ENCODE data around the gene TENT5C. TPM values are rescaled to one million over a fixed set of nuclear protein-coding genes. Genes with fewer than 3 reads are reported as not detected.

TENT5C gene
- total RNA-seq, 2 experiments from 2014 or later, result 20.7 to 20.8 TPM

- Mint-ChIP-seq H3K27me3 (ENCODE audit: low read depth) (no peaks in the 10 kb centered on the region), H3K36me3 (ENCODE audit: low read depth) (peaks cover 20% of the 10 kb centered on the region), H3K4me3 (peak overlapping the region; percentile 7), H3K27ac (peak overlapping the region; percentile 75), H3K9me3 (ENCODE audit: insufficient read depth) (peaks cover 9% of the 10 kb centered on the region), H3K4me1 (ENCODE audit: low read depth) (peaks cover 97% of the 10 kb centered on the region)
- DNase-seq (no peak), ATAC-seq (no peak)
- POLR2A ChIA-PET, result interaction anchor here (0.6 to 3.9 kb wide), 2 partner anchors 51 to 53 kb away, joined by 3 to 37 read pairs; partner anchors contain the start of gene TENT5C
- CTCF ChIA-PET, result interaction anchor here (0.6 to 8.6 kb wide), 7 partner anchors 10 to 126 kb away, joined by 3 to 65 read pairs (median 10); partner anchors contain the start of gene TENT5C
Observed at GRCh38 chr1:117660271-117660965, 54.6 kb downstream of the TENT5C start.

DNA sequence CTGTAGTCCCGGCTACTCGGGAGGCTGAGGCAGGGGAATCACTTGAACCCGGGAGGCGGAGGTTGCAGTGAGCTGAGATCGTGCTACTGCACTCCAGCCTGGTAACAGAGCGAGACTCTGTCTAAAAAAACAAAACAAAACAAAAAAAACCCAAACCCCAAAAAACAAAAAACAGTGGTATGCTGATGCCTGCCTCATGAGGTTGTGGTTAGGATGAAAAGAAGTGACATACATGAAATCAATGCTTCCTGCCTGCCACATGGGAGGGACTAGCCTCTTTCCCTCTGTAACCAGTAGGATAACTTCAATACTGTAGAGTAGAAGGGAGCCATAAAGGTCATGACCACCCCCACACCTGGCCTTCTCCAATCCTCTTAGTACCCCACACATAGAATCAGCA, 55.2 kb downstream of the TENT5C start:
- ATAC-seq (peak; percentile 43), DNase-seq (peak; percentile 67)
- no peaks in the 10 kb centered on the region for H3K27me3 Mint-ChIP-seq (ENCODE audit: low read depth)
- H3K9me3 Mint-ChIP-seq (ENCODE audit: insufficient read depth), result peaks cover 9% of the 10 kb centered on the region
- CTCF ChIA-PET, result interaction anchor here (0.6 to 8.6 kb wide), 5 partner anchors 10 to 126 kb away, joined by 3 to 65 read pairs (median 4); no protein-coding TSS in a partner anchor
- peak overlapping the region; percentile 7 for H3K4me3 Mint-ChIP-seq
- H3K36me3 Mint-ChIP-seq (ENCODE audit: low read depth), result peaks cover 24% of the 10 kb centered on the region
- peaks cover 97% of the 10 kb centered on the region for H3K4me1 Mint-ChIP-seq (ENCODE audit: low read depth)
- peak overlapping the region; percentile 75 for H3K27ac Mint-ChIP-seq
- POLR2A ChIA-PET, result interaction anchor here (0.6 to 3.9 kb wide), 2 partner anchors 52 to 54 kb away, joined by 3 to 37 read pairs; partner anchors contain the start of gene TENT5C

- H3K4me1 Mint-ChIP-seq (ENCODE audit: low read depth), result peaks cover 93% of the 10 kb centered on the region
- no peak overlapping the region for H3K4me3 Mint-ChIP-seq
- DNase-seq (no peak), ATAC-seq (no peak)
- H3K27ac Mint-ChIP-seq, result no peak overlapping the region
- CTCF ChIA-PET, result interaction anchor here (1.2 to 8.6 kb wide), 4 partner anchors 8 to 128 kb away, joined by 3 to 65 read pairs (median 16); partner anchors contain the start of gene TENT5C
- H3K36me3 Mint-ChIP-seq (ENCODE audit: low read depth), result peaks cover 28% of the 10 kb centered on the region
- POLR2A ChIA-PET, result interaction anchor here (1.0 kb wide), 1 partner anchor 56 kb away, joined by 3 read pairs; no protein-coding TSS in a partner anchor
- peaks cover 9% of the 10 kb centered on the region for H3K9me3 Mint-ChIP-seq (ENCODE audit: insufficient read depth)
- H3K27me3 Mint-ChIP-seq (ENCODE audit: low read depth), result no peaks in the 10 kb centered on the region
Observed at GRCh38 chr1:117662667-117663066, 56.8 kb downstream of the TENT5C start.

DNA sequence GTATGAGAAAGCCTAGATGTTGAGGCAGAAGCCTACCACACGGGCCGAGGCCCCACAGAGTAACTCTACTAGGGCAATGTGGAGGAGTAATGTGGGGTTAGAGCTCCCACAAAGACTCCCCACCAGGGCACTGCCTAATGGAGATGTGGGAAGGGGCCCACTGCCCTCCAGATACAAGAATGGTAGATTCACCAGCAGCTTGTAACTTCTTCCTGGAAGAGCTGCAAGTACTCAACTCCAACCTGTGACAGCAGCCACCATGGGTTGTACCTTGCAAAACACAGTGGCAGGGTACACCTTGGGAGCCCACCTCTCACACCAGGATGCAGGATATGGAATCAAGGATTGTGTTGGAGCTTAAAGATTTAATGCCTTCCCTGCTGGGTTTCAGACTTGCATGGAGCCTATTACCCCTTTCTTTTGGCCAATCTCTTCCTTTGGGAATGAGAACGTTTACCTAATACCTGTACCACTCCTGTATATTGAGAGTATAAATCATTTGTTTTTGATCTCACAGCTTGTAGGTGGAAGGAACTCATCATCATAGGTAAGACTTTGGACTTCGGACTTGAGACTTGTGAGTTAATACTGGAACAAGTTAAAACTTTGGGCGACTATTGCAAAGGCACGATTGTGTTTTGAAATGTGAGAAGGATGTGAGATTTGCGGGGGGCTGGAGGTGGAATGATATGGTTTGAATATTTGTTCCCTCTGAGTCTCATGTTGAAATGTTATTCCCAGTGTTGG, 57.5 kb downstream of the TENT5C start:
- ATAC-seq (no peak), DNase-seq (no peak)
- Mint-ChIP-seq H3K4me1 (ENCODE audit: low read depth) (peaks cover 93% of the 10 kb centered on the region), H3K36me3 (ENCODE audit: low read depth) (peaks cover 33% of the 10 kb centered on the region), H3K27ac (peak overlapping the region; percentile 84), H3K4me3 (peak overlapping the region; percentile 36), H3K27me3 (ENCODE audit: low read depth) (peaks cover 3% of the 10 kb centered on the region), H3K9me3 (ENCODE audit: insufficient read depth) (peaks cover 9% of the 10 kb centered on the region)
- ChIA-PET POLR2A (interaction anchor here (1.0 to 1.3 kb wide), 2 partner anchors 56 to 57 kb away, joined by 3 read pairs; partner anchors contain the start of gene TENT5C), CTCF (interaction anchor here (1.2 to 3.9 kb wide), 4 partner anchors 9 to 130 kb away, joined by 3 to 26 read pairs (median 6); partner anchors contain the start of gene TENT5C)

- Mint-ChIP-seq H3K27ac (peak overlapping the region; percentile 84), H3K36me3 (ENCODE audit: low read depth) (peaks cover 33% of the 10 kb centered on the region), H3K4me1 (ENCODE audit: low read depth) (peaks cover 84% of the 10 kb centered on the region), H3K4me3 (peak overlapping the region; percentile 36), H3K9me3 (ENCODE audit: insufficient read depth) (peaks cover 9% of the 10 kb centered on the region), H3K27me3 (ENCODE audit: low read depth) (peaks cover 3% of the 10 kb centered on the region)
- POLR2A ChIA-PET, result interaction anchor here (1.3 to 1.9 kb wide), 2 partner anchors 8 to 58 kb away, joined by 3 to 8 read pairs; partner anchors contain the start of gene TENT5C
- ATAC-seq, result peak; percentile 73
- peak; percentile 86 for DNase-seq
- CTCF ChIA-PET, result interaction anchor here (0.7 to 3.9 kb wide), 8 partner anchors 8 to 131 kb away, joined by 3 to 26 read pairs (median 6); partner anchors contain the start of gene TENT5C
Observed at GRCh38 chr1:117664314-117664713, 58.5 kb downstream of the TENT5C start.

DNA sequence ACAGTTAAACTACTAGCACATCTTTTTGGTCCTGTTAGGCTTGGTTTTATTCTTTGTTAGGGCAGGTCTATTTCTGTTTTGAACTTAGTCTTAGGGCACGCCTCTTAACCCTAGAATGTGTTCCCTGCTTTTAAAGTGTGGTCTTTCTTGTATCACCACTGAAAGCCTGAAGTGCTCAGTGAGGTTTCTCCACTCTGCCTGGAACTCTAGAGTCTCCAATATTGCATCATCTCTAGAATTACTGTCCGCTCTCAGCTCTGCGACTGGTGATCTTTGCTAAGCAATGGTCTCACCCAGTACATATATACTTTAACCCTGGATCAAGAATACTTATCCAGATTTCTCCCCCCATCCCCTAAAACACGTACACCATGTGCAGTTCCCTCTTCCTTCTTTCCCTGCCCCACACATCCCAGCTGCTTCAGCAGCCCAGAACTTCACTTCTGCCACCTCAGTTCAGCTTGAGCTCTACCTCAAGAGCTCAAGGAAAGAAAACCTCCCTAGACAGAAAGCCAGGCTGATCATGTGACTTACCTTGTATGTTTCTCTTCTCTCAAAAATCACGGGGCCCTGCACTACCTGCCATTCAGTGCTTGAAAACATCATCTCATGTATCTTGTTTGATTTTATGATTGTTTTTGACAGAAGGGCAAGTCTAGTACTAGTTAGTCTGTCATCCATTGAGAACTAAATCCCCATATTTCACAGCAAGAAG, 59.9 kb downstream of the TENT5C start:
- ChIA-PET CTCF (interaction anchor here (0.8 to 3.9 kb wide), 11 partner anchors 9 to 133 kb away, joined by 3 to 26 read pairs (median 6); partner anchors contain the start of gene TENT5C), POLR2A (interaction anchor here (1.5 to 1.9 kb wide), 2 partner anchors 9 to 10 kb away, joined by 5 to 8 read pairs; no protein-coding TSS in a partner anchor)
- Mint-ChIP-seq H3K36me3 (ENCODE audit: low read depth) (peaks cover 33% of the 10 kb centered on the region), H3K9me3 (ENCODE audit: insufficient read depth) (peaks cover 9% of the 10 kb centered on the region), H3K27ac (peak overlapping the region; percentile 84), H3K27me3 (ENCODE audit: low read depth) (peaks cover 13% of the 10 kb centered on the region), H3K4me1 (ENCODE audit: low read depth) (peaks cover 70% of the 10 kb centered on the region), H3K4me3 (no peak overlapping the region)
- DNase-seq, result no peak
- ATAC-seq, result no peak

DNA sequence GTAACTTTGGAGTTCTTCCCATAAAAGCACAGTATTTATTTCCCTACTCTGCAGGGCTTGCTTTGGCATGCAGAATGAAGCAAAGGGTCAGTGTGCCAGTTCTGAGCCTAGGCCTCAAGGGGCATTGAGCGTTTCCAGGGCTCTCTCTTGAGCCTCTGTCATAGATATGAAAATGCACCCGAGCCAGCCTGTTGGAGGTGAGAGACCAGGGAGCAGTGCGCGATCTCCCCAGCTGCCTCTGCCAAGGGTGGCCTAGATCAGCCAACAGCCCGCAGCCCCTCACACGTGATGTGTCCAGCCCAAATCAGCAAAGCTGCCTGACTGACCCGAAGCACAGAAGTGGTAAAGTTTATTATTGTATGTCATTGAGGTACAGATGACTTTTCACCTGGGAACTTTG, 63.7 kb downstream of the TENT5C start:
- ATAC-seq, result no peak
- peaks cover 26% of the 10 kb centered on the region for H3K27me3 Mint-ChIP-seq (ENCODE audit: low read depth)
- no peak overlapping the region for H3K27ac Mint-ChIP-seq
- peaks cover 13% of the 10 kb centered on the region for H3K36me3 Mint-ChIP-seq (ENCODE audit: low read depth)
- ChIA-PET POLR2A (no interaction called here), CTCF (interaction anchor here (1.5 to 9.8 kb wide), 2 partner anchors 25 to 134 kb away, joined by 4 to 159 read pairs; no protein-coding TSS in a partner anchor)
- H3K4me1 Mint-ChIP-seq (ENCODE audit: low read depth), result peaks cover 47% of the 10 kb centered on the region
- no peaks in the 10 kb centered on the region for H3K9me3 Mint-ChIP-seq (ENCODE audit: insufficient read depth)
- no peak overlapping the region for H3K4me3 Mint-ChIP-seq
- DNase-seq, result no peak

- Mint-ChIP-seq H3K9me3 (ENCODE audit: insufficient read depth) (no peaks in the 10 kb centered on the region), H3K27me3 (ENCODE audit: low read depth) (peaks cover 26% of the 10 kb centered on the region), H3K36me3 (ENCODE audit: low read depth) (peaks cover 9% of the 10 kb centered on the region), H3K4me3 (no peak overlapping the region), H3K4me1 (ENCODE audit: low read depth) (peaks cover 35% of the 10 kb centered on the region), H3K27ac (no peak overlapping the region)
- POLR2A ChIA-PET, result interaction anchor here (0.8 kb wide), 1 partner anchor 15 kb away, joined by 4 read pairs; no protein-coding TSS in a partner anchor
- no peak for DNase-seq
- CTCF ChIA-PET, result interaction anchor here (0.8 to 9.8 kb wide), 5 partner anchors 10 to 159 kb away, joined by 3 to 159 read pairs (median 4); no protein-coding TSS in a partner anchor
- no peak for ATAC-seq
Observed at GRCh38 chr1:117670976-117671780, 65.3 kb downstream of the TENT5C start.

DNA sequence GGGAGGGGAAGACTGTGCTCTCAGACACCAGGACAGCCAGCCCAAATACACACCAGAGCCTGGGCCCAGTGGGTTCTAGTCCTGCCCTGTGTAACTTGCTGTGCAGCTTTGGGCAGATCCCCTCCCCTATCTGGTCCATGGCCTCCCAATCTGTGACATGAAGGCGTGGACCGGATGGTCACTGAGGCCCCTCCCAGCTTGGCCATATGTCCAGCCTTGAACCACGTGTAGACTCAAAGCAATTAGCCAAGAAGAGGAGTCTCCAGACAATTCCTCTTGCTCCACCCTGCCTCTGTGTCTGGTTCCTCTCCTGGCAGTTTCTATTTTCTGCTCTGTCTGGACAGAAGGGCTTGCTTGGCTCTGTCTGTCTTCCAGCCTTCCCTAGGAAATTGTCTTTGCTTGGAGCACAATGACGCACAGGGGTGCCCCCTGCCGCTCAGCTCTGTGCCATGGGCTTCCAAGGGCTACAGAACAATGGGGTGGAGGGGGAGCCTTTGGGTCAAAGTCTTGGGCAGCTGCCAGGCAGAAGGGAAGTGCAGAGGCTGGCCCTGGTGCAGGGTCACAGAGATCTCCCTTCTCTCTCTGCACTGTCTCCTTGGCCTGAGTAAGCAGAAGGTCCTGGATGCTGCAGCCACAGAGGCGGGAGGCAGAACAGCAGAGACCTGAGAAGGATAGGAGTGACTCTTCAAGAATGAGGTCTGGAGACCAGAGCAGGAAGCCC, 66.1 kb downstream of the TENT5C start:
- CTCF ChIA-PET, result interaction anchor here (1.0 to 9.8 kb wide), 2 partner anchors 83 to 137 kb away, joined by 3 to 159 read pairs; no protein-coding TSS in a partner anchor
- H3K27me3 Mint-ChIP-seq (ENCODE audit: low read depth), result peaks cover 29% of the 10 kb centered on the region
- DNase-seq, result no peak
- H3K9me3 Mint-ChIP-seq (ENCODE audit: insufficient read depth), result no peaks in the 10 kb centered on the region
- H3K4me3 Mint-ChIP-seq, result no peak overlapping the region
- H3K27ac Mint-ChIP-seq, result no peak overlapping the region
- peaks cover 32% of the 10 kb centered on the region for H3K4me1 Mint-ChIP-seq (ENCODE audit: low read depth)
- no peak for ATAC-seq
- H3K36me3 Mint-ChIP-seq (ENCODE audit: low read depth), result peaks cover 7% of the 10 kb centered on the region
- POLR2A ChIA-PET, result no interaction called here

- Mint-ChIP-seq H3K4me3 (no peak overlapping the region), H3K36me3 (ENCODE audit: low read depth) (peaks cover 4% of the 10 kb centered on the region), H3K27ac (no peak overlapping the region), H3K4me1 (ENCODE audit: low read depth) (peaks cover 24% of the 10 kb centered on the region), H3K27me3 (ENCODE audit: low read depth) (peaks cover 29% of the 10 kb centered on the region), H3K9me3 (ENCODE audit: insufficient read depth) (no peaks in the 10 kb centered on the region)
- ATAC-seq (no peak), DNase-seq (no peak)
- POLR2A ChIA-PET, result no interaction called here
- CTCF ChIA-PET, result interaction anchor here (2.1 to 9.8 kb wide), 6 partner anchors 11 to 138 kb away, joined by 7 to 159 read pairs (median 30); partner anchors contain the start of gene TENT5C
Observed at GRCh38 chr1:117672756-117673155, 66.9 kb downstream of the TENT5C start.
